ENCODE data around the gene ARMC9. TPM values are rescaled to one million over a fixed set of nuclear protein-coding genes. Genes with fewer than 3 reads are reported as not detected.
A peak's percentile ranks its signal among the peaks of the same experiment; 100 is the strongest.

The ARMC9 gene
- polyA plus RNA-seq, 1 donor, result 3.9 TPM

GRCh38 chr2:231204146-231204545 lies 5.7 kb downstream of the ARMC9 start:
- DNase-seq (ENCODE audit: low read depth), result no peak

GRCh38 chr2:231204581-231204980 lies 6.2 kb downstream of the ARMC9 start:
- no peak for DNase-seq (ENCODE audit: low read depth)

- DNase-seq (ENCODE audit: low read depth), result no peak
Observed at GRCh38 chr2:231207734-231208133, 9.3 kb downstream of the ARMC9 start.

GRCh38 chr2:231210782-231211181 lies 12.4 kb downstream of the ARMC9 start:
- DNase-seq (ENCODE audit: low read depth), result no peak

GRCh38 chr2:231211486-231211885 lies 13.1 kb downstream of the ARMC9 start:
- DNase-seq (ENCODE audit: low read depth), result peak; percentile 65

- DNase-seq (ENCODE audit: low read depth), result no peak
Observed at GRCh38 chr2:231212329-231212845, 14.0 kb downstream of the ARMC9 start.

GRCh38 chr2:231213931-231214642 lies 15.7 kb downstream of the ARMC9 start:
- no peak for DNase-seq (ENCODE audit: low read depth)

GRCh38 chr2:231218366-231218765 lies 19.9 kb downstream of the ARMC9 start:
- DNase-seq (ENCODE audit: low read depth), result no peak

- DNase-seq (ENCODE audit: low read depth), result no peak
Observed at GRCh38 chr2:231219289-231219688, 20.9 kb downstream of the ARMC9 start.

- no peak for DNase-seq (ENCODE audit: low read depth)
Observed at GRCh38 chr2:231221761-231222160, 23.3 kb downstream of the ARMC9 start.

- DNase-seq (ENCODE audit: low read depth), result no peak
Observed at GRCh38 chr2:231222318-231223000, 24.0 kb downstream of the ARMC9 start.

GRCh38 chr2:231223001-231223375 lies 24.6 kb downstream of the ARMC9 start:
- DNase-seq (ENCODE audit: low read depth), result no peak

GRCh38 chr2:231223458-231223976 lies 25.1 kb downstream of the ARMC9 start:
- DNase-seq (ENCODE audit: low read depth), result no peak

- DNase-seq (ENCODE audit: low read depth), result no peak
Observed at GRCh38 chr2:231227310-231228162, 29.1 kb downstream of the ARMC9 start.

GRCh38 chr2:231228223-231228622 lies 29.8 kb downstream of the ARMC9 start:
- DNase-seq (ENCODE audit: low read depth), result no peak

- no peak for DNase-seq (ENCODE audit: low read depth)
Observed at GRCh38 chr2:231228974-231229529, 30.6 kb downstream of the ARMC9 start.

- DNase-seq (ENCODE audit: low read depth), result no peak
Observed at GRCh38 chr2:231235217-231235616, 36.8 kb downstream of the ARMC9 start.

GRCh38 chr2:231238689-231239088 lies 40.3 kb downstream of the ARMC9 start:
- DNase-seq (ENCODE audit: low read depth), result no peak

- DNase-seq (ENCODE audit: low read depth), result no peak
Observed at GRCh38 chr2:231239751-231240150, 41.3 kb downstream of the ARMC9 start.

GRCh38 chr2:231241755-231242507 lies 43.5 kb downstream of the ARMC9 start:
- DNase-seq (ENCODE audit: low read depth), result peak; percentile 62

- no peak for DNase-seq (ENCODE audit: low read depth)
Observed at GRCh38 chr2:231243866-231244265, 45.4 kb downstream of the ARMC9 start.

Measured in forelimb muscle (tissue), 1 donor.